Neural progenitor cell (in vitro differentiated cells): ENCODE data around the gene CRACR2A. TPM values are rescaled to one million over a fixed set of nuclear protein-coding genes. Genes with fewer than 3 reads are reported as not detected.

ENCODE experiments used
- DNase-seq: peaks from one replicate; pipeline ENCODE4 v3.0.0-alpha.2; 2016; ENCODE audit warnings: low spot score
- H2AFZ ChIP-seq: fragments of 200-600 bp; sonication (generic); replicated peaks from 2 replicates; pipeline ENCODE4 v1.6.1; 2016; ENCODE audit warnings: antibody characterized with exemption
- H3F3A ChIP-seq: fragments of 200-600 bp; sonication (generic); 2 replicates; pipeline ENCODE4 v1.6.1; 2016; ENCODE audit warnings: antibody characterized with exemption, low read depth
- H3K27ac ChIP-seq: fragments of 200-600 bp; sonication (generic); 2 replicates; pipeline ENCODE4 v1.5.1; 2016; ENCODE audit warnings: mild to moderate bottlenecking
- H3K27me3 ChIP-seq: fragments of 200-600 bp; sonication (generic); 2 replicates; pipeline ENCODE4 v1.6.1; 2016; ENCODE audit warnings: mild to moderate bottlenecking, moderate library complexity
- H3K36me3 ChIP-seq: fragments of 200-600 bp; sonication (generic); 2 replicates; pipeline ENCODE4 v1.5.1; 2016
- H3K4me1 ChIP-seq: fragments of 200-600 bp; sonication (generic); 2 replicates; pipeline ENCODE4 v1.6.1; 2016; ENCODE audit warnings: mixed run types
- H3K4me2 ChIP-seq: fragments of 200-600 bp; sonication (generic); 2 replicates; pipeline ENCODE4 v1.6.1; 2016
- H3K4me3 ChIP-seq: fragments of 200-600 bp; sonication (generic); 2 replicates; pipeline ENCODE4 v1.5.1; 2016
- H3K79me2 ChIP-seq: fragments of 200-600 bp; sonication (generic); 2 replicates; pipeline ENCODE4 v1.6.1; 2016; ENCODE audit warnings: low read depth
- H3K9ac ChIP-seq: fragments of 200-600 bp; sonication (generic); 2 replicates; pipeline ENCODE4 v1.6.1; 2016
- H3K9me3 ChIP-seq: fragments of 200-600 bp; sonication (generic); 2 replicates; pipeline ENCODE4 v1.5.1; 2016; ENCODE audit warnings: low read depth
- H4K20me1 ChIP-seq: fragments of 200-600 bp; sonication (generic); 2 replicates; pipeline ENCODE4 v1.6.1; 2016; ENCODE audit warnings: low read depth
- H3K27ac Mint-ChIP-seq: 3 replicates; pipeline ENCODE4 v1.8.0; 2021; ENCODE audit warnings: mixed read lengths
- H3K27me3 Mint-ChIP-seq: 2 replicates; pipeline ENCODE4 v1.8.0; 2022; ENCODE audit warnings: low read depth, mild to moderate bottlenecking, inconsistent platforms, moderate library complexity, mixed read lengths; ENCODE audit not compliant: insufficient read depth
- H3K36me3 Mint-ChIP-seq: 3 replicates; pipeline ENCODE4 v1.8.0; 2021; ENCODE audit warnings: mixed read lengths
- H3K4me1 Mint-ChIP-seq: 3 replicates; pipeline ENCODE4 v1.8.0; 2021; ENCODE audit warnings: mixed read lengths
- H3K4me3 Mint-ChIP-seq: 3 replicates; pipeline ENCODE4 v1.8.0; 2021; ENCODE audit warnings: mild to moderate bottlenecking, moderate library complexity, mixed read lengths
- H3K9me3 Mint-ChIP-seq: 3 replicates; pipeline ENCODE4 v1.8.0; 2020; ENCODE audit warnings: mixed read lengths
- CTCF ChIP-seq: fragments of 200-600 bp; sonication (generic); IDR thresholded peaks from 2 replicates; pipeline ENCODE4 v1.5.1; 2017; ENCODE audit warnings: antibody characterized with exemption, mild to moderate bottlenecking
- EZH2 ChIP-seq: fragments of 200-600 bp; sonication (generic); IDR thresholded peaks from 2 replicates; pipeline ENCODE4 v1.6.1; 2017; ENCODE audit warnings: antibody characterized with exemption, mild to moderate bottlenecking, moderate library complexity
- EZH2phosphoT487 ChIP-seq: fragments of 200-600 bp; sonication (generic); IDR thresholded peaks from 2 replicates; pipeline ENCODE4 v1.6.1; 2017; ENCODE audit warnings: antibody characterized with exemption
- total RNA-seq: library from RNA; depleted of rRNA; stranded (reverse); fragments of >200 nt; gene quantifications from 2 replicates; pipeline ENCODE4 v1.2.3, GENCODE V29; 2015; ENCODE audit warnings: low replicate concordance

Gene CRACR2A
- total RNA-seq, 1 donor from 2014 or later, result 0.06 TPM

GRCh38 chr12:3732901-3733300 is 20.0 kb downstream of the CRACR2A start:
- no peak overlapping the region for H2AFZ ChIP-seq
- H3K36me3 ChIP-seq, result no peaks in the 10 kb centered on the region
- H3K4me2 ChIP-seq, result no peak overlapping the region
- no peak overlapping the region for H3K4me3 ChIP-seq
- Mint-ChIP-seq H3K4me3 (no peak overlapping the region), H3K9me3 (no peaks in the 10 kb centered on the region), H3K27me3 (peaks cover 2% of the 10 kb centered on the region), H3K27ac (no peak overlapping the region), H3K36me3 (no peaks in the 10 kb centered on the region), H3K4me1 (peaks cover 37% of the 10 kb centered on the region)
- H3F3A ChIP-seq, result no peaks in the 10 kb centered on the region
- H4K20me1 ChIP-seq, result no peaks in the 10 kb centered on the region
- DNase-seq, result no peak
- H3K9me3 ChIP-seq, result no peaks in the 10 kb centered on the region
- no peaks in the 10 kb centered on the region for H3K27me3 ChIP-seq
- TF ChIP-seq EZH2phosphoT487, result no peak
- TF ChIP-seq EZH2, result no peak
- TF ChIP-seq CTCF, result no peak
- no peak overlapping the region for H3K9ac ChIP-seq
- no peaks in the 10 kb centered on the region for H3K79me2 ChIP-seq
- H3K27ac ChIP-seq, result no peak overlapping the region
- H3K4me1 ChIP-seq, result peaks cover 8% of the 10 kb centered on the region

- Histone ChIP-seq H2AFZ (no peak overlapping the region), H3F3A (no peaks in the 10 kb centered on the region), H4K20me1 (no peaks in the 10 kb centered on the region), H3K9ac (no peak overlapping the region), H3K4me2 (no peak overlapping the region), H3K27me3 (no peaks in the 10 kb centered on the region), H3K4me1 (peaks cover 9% of the 10 kb centered on the region), H3K4me3 (no peak overlapping the region), H3K9me3 (no peaks in the 10 kb centered on the region), H3K27ac (no peak overlapping the region), H3K36me3 (no peaks in the 10 kb centered on the region), H3K79me2 (no peaks in the 10 kb centered on the region)
- Mint-ChIP-seq H3K27me3 (peaks cover 2% of the 10 kb centered on the region), H3K4me3 (no peak overlapping the region), H3K9me3 (peaks cover 3% of the 10 kb centered on the region), H3K36me3 (no peaks in the 10 kb centered on the region), H3K4me1 (peaks cover 54% of the 10 kb centered on the region), H3K27ac (no peak overlapping the region)
- no peak for DNase-seq
- TF ChIP-seq CTCF (no peak), EZH2 (no peak), EZH2phosphoT487 (no peak)
These were observed 22.8 kb downstream of the CRACR2A start for GRCh38 chr12:3730111-3730510.

- no peaks in the 10 kb centered on the region for H3K36me3 Mint-ChIP-seq
- peak overlapping the region; percentile 65 for H3K27ac Mint-ChIP-seq
- Histone ChIP-seq H3K4me2 (no peak overlapping the region), H2AFZ (no peak overlapping the region), H3K36me3 (no peaks in the 10 kb centered on the region), H3K4me1 (peaks cover 9% of the 10 kb centered on the region), H3K4me3 (no peak overlapping the region), H3F3A (no peaks in the 10 kb centered on the region), H4K20me1 (no peaks in the 10 kb centered on the region), H3K27ac (no peak overlapping the region), H3K9me3 (no peaks in the 10 kb centered on the region), H3K27me3 (no peaks in the 10 kb centered on the region), H3K9ac (no peak overlapping the region), H3K79me2 (no peaks in the 10 kb centered on the region)
- H3K9me3 Mint-ChIP-seq, result peaks cover 11% of the 10 kb centered on the region
- peaks cover 2% of the 10 kb centered on the region for H3K27me3 Mint-ChIP-seq
- TF ChIP-seq CTCF, result no peak
- no peak for TF ChIP-seq EZH2
- TF ChIP-seq EZH2phosphoT487, result no peak
- DNase-seq, result no peak
- no peak overlapping the region for H3K4me3 Mint-ChIP-seq
- H3K4me1 Mint-ChIP-seq, result peaks cover 56% of the 10 kb centered on the region
These were observed 24.2 kb downstream of the CRACR2A start for GRCh38 chr12:3728686-3729085.
